Hematopoietic multipotent progenitor cell treated with erythropoietin and hydrocortisone succinate and interleukin-3 and kit ligand, for 4 days (in vitro differentiated cells): Measurements from ENCODE around the gene CS.
"Not testable (repeated sequence)": the region's sequence is repeated elsewhere in the genome, so short reads cannot be mapped to it uniquely, and the experiment has no call there.

Experiments used
- DNase-seq: peaks from one replicate; pipeline ENCODE4 v3.0.0-alpha.2; 2015

The CS gene

GRCh38 chr12:56317675-56318074 is 17.5 kb upstream of the CS start:
- no peak for DNase-seq

DNA sequence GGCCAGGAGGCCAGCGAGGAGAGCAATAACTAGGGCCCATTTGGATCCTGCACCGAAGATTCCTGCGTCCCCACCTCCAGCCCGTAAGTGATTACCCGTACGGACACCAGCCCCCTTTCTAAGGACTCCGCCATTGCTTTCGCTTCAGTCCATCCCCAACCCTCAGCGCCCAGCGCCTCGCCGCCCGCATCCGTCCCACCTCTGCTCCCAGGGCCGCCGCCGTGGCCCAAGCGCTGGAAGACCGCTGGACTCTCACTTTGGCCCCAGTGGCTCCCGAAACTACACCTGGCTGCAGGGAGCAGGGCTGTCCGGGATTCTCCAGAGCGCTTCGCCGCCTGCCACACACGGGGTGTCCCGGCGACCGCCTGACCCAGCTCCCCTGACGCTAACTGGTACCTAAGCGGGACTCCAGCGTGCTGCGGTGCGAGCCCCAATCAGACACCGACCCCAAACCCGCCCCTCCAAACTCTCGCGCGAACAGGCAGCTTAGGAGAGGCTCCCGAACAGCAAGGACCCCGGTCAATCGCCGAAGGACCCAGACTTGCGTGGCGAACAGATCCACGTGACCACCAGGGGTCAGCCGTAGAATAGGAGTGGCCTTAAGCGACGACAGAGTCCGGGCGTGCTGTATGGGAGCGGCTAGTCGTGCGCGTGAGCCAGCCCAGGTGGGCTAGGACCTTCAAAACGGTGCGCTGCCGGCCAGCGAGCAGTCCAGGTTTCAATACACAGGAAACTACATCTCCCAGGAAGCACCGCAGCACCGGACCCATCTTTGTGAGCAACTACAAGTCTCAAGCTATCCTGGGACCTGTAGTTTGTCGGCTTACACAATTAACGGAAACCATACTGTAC is 15.7 kb upstream of the CS start, which contains the start of gene CNPY2:
Gene CNPY2 (minus strand): TSS at position 367 of the 852 bp plus-strand sequence. CDS start 771 bp downstream, outside the sequence.
- peak; percentile 99 for DNase-seq

GRCh38 chr12:56315249-56315621 is 15.1 kb upstream of the CS start:
- DNase-seq, result peak; percentile 35

DNA sequence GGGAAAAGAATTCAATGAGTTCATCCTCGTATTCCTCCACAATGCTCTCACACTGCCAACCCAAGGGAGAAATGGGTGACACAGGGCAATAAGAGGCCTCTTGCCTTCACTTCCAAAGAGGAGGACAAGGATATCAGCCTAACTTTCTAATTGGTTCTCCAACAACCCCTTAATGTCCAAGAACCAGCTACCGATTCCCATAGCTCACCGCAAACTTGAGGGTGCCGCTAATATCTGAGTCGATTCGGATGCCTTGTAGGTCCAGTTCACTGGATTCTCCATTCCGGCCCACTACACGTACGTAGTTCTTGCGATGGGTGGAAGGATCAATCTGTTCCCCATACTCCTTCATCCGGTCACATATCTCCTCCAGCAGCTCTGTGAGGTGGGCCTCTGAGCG is 10.9 kb upstream of the CS start:
- no peak for DNase-seq

GRCh38 chr12:56308714-56309113 is 8.6 kb upstream of the CS start:
- no peak for DNase-seq

- DNase-seq, result no peak
These were observed 7.3 kb upstream of the CS start for GRCh38 chr12:56307221-56307965.

DNA sequence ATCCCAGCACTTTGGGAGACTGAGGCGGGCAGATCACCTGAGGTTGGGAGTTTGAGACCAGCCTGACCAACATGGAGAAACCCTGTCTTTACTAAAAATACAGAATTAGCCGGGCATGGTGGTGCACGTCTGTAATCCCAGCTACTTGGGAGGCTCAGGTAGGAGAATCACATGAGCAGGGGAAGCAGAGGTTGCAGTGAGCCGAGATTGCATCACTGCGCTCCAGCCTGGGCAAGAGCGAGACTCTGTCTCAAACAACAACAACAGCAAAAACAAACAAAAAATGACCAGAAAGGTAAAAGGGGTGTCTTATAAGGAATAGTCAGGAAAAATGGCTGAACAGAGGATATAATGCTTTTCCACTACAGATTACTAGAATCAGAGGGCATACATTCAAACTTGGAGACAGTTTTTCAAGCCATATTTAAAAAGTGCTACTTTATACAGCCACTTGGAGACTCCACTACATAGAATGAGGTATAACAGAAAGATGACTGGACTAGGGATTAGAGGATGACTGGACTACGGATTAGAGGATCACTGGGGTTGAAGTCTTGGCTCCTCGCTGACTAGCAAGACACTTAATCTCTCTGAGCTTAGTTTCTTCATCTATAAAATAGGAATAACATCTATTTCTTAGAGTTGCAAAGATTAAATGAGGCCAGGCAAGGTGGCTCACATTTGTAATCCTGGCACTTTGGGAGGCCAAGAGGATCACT is 4.9 kb upstream of the CS start:
- DNase-seq, result no peak

GRCh38 chr12:56304276-56304675 is 4.1 kb upstream of the CS start:
- DNase-seq, result no peak

DNA sequence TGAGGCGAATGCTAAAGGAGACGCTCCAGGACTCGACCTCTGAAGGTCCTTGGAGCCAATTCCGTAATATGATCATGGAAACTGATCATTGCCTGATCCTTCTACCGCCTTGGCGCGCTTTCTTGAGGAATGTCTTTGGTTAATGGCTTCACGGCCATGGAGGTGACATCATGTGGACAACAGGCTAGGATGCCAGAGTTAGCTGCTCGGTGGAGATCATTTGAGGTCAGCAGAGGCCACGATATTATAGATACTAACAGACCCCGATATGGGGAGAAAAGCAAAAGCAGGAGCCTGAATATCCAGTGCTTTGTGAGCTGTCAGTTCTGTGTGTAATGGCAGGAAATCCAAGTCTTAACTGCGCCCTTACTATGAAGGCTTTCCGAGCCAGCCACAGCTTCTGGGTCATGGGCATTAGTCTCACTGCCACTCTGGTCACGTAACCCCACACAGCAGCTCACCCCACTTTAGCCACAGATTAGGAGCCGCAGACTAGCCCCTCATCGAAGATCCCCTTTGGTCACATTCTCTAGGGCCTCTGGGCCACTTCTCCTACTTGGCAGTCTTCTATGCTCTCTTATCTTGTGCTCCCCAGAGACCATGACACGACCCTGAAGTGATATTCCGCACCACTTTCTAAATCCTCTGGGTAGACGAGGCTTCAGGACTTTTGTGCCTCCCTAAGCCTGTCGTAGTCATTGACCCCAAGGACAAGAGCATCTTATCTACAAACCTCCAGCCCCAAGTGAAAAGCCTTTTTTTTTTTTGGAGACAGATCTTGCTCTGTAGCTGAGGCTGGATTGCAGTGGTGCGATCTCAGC is 724 bp upstream of the CS start:
- peak; percentile 71 for DNase-seq

DNA sequence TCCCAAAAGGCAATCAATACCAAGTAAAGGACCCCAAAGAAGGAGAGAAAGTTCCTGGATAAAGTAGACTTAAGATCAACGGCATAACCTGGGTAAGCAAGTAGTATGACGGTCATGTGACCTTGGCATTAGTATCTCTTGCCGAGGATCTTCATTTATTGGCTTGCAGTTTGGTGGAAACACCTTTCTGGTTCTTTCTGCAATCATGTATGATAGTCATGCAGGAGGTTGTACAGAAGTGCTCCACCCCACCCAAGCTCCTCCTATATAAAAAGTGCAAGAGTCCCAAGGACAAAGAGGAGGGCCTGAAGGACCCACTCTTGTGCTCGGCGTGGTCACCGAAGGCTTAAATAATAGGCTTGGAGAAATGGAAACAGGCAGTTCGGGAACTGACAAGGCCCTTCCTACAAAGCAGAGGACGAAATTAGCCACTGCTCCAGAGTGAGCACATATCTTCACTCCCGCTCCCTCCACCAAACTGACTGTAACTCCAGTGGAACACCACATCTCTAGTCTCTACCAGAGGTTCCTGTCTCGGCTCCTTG is 750 bp downstream of the CS start:
- DNase-seq, result peak; percentile 79

- peak; percentile 18 for DNase-seq
These were observed 1.3 kb downstream of the CS start for GRCh38 chr12:56298828-56299227.

DNA sequence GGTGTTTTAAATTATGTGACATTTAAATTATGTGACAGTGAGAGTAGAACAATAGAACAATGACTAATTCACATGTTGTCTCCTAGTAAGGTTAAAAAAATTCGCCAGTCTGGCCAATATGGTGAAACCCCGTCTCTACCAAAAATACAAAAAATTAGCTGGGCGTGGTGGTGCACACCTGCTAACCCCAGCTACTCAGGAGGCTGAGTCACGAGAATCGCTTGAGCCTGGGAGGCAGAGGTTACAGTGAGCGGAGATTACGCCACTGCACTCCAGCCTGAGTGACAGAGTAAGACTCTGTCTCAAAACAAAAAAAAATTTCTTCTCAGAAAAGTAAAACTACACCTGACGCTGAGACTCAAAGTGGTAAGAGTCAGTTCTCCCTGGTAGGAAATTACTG is 2.7 kb downstream of the CS start:
- DNase-seq, result no peak

DNA sequence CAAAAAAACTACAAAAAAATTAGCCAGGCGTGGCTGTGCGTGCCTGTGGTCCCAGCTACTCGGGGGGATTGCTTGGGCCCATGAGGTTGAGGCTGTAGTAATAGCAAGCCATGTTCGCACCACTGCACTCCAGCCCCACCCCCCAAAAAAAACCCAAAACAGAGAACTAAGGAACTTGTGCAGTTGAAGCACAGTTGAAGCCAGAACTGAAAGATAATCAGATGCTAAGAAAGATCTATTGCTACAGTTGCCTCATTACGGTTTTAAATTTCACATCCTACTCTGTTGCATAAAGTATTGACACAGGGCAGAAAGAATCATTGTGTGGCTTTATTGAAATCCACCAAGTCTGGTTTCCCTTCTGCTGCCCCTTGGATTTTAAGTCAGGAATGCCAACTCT is 3.8 kb downstream of the CS start:
- DNase-seq, result peak; percentile 55

GRCh38 chr12:56293795-56294194 is 6.3 kb downstream of the CS start:
- DNase-seq, result no peak

GRCh38 chr12:56288705-56289387 is 11.3 kb downstream of the CS start:
- DNase-seq, result peak; percentile 71

GRCh38 chr12:56286044-56286830 is 13.9 kb downstream of the CS start:
- no peak for DNase-seq

DNA sequence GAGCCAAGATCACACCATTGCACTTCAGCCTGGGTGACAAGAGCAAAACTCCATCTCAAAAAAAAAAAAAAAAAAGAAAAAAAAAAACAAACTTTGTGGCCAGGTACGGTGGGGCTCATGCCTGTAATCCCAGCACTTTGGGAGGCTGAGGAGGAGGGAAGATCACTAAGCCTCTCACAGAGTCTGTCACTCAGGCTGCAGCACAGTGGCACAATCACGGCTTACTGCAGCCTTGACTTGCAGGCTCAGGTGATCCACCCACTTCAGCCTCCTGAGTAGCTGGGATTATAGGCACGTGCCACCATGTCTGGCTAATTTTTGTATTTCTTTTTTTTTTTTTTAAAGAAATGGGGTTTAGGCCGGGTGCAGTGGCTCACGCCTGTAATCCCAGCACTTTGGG is 15.9 kb downstream of the CS start:
- not testable (repeated sequence) for DNase-seq

- DNase-seq, result no peak
These were observed 17.6 kb downstream of the CS start for GRCh38 chr12:56282579-56282978.

DNA sequence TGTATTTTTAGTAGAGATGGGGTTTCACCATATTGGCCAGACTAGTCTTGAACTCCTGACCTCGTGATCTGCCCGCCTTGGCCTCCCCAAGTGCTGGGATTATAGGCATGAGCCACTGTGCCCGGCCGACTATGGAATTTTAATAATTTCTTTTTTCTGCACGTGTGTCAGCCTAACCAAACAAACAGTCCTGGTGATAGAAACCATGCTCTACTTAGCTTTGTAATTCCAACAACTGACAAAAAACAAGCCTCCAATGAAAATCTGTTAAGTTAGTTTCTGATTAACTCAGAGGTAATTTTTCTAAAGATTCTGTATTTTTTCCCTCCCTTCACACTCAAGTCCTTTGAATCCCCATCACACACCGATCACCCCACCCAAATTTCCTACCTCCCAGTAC is 18.1 kb downstream of the CS start:
- no peak for DNase-seq

GRCh38 chr12:56280849-56281248 is 19.3 kb downstream of the CS start:
- DNase-seq, result no peak

GRCh38 chr12:56278905-56279304 is 21.2 kb downstream of the CS start:
- DNase-seq, result no peak
